Stimulated activated CD4-positive, alpha-beta T cell treated with anti-CD3 and anti-CD28 coated beads, TNF-alpha, amount 100 ng/mL, for 24 hours (primary cell): ENCODE measurements around the gene C1QBP.
"Not testable (repeated sequence)": the region's sequence is repeated elsewhere in the genome, so short reads cannot be mapped to it uniquely, and the experiment has no call there.

Experiments used
- DNase-seq, 3 experiments: peaks; one replicate each; pipeline ENCODE4 v3.0.0-alpha.2; 2020; ENCODE audit warnings: low read depth in 3 of 3

C1QBP gene

GRCh38 chr17:5438716-5439445 lies at the start of gene C1QBP:
TSS of gene C1QBP (minus strand) at chr17:5439155. CDS start at chr17:5439073, 82 bp downstream.
- DNase-seq: peak; percentile 83 to 90 (median 85)

GRCh38 chr17:5488752-5489151 lies 49.8 kb upstream of the C1QBP start:
- no peak for DNase-seq

DNA sequence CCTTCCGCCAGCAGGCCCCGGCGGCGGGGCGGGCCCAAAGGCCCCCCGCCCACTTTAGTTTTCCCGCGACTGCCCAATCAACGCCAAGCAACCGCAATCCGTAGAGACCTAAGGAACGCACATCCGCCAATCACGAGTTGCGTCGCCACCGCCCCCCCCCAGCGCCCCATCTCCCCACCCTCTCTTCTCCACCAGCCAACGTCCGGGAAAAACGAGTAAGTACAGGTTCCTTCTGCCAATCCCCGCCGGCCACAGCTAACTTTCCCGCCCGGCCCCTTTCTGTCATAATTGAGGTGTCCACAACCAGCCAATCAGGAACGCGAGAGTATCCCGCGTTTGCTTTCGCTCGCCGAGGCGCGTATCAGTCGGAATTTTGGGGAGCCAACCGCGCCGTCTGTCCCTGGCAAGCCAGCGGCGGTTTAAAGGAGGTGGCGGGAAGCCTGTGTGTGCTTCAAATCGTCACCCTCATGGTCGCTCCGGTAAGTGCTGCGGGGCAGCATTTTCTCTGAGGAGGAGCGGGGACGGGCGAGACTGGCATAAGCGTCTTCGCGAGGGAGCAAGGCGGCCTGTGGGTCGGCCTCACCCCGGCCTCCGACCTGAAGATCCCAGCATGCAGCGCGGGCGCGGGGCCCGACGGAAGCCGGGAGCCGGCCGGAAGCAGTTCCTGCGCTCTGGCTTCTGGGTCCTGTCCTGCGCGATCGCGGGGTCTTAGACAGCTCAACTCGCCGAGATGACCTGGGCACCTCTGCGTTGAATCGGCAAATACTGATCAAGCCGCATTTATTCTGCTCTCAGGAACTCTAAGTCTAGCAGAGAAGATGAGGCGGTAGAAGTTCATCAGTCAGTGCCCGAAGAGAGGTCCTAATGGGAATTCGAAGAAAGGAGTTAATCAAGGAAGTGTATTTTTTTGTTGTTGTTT lies 47.5 kb upstream of the C1QBP start, which contains the start of gene MIS12:
Gene MIS12 (plus strand): TSS at position 361 of the 919 bp plus-strand sequence. CDS start 2,297 bp downstream, outside the sequence.
- peak; percentile 91 to 98 (median 97) for DNase-seq

- DNase-seq: no peak
These were observed 46.6 kb upstream of the C1QBP start, which contains the start of gene DERL2 for GRCh38 chr17:5485270-5486205. TSS of gene DERL2 (minus strand) at chr17:5486178. CDS start at chr17:5486161, 17 bp downstream.

DNA sequence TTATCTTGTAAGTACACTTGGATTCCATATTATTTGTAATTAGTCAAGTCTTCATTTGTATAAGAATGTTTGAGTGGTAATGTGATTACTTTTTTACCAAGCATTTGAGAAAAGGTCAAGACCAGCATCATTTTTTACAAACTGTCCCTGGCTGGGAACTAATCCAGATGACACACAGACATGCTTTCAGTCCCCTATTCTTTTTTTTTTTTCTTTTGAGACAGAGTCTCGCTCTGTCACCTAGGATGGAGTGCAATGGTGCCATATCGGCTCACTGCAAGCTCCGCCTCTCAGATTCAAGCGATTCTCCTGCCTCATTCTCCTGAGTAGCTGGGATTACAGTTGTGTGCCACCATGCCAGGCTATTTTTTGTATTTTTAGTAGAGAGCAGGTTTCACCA lies 42.5 kb upstream of the C1QBP start:
- DNase-seq: no peak

DNA sequence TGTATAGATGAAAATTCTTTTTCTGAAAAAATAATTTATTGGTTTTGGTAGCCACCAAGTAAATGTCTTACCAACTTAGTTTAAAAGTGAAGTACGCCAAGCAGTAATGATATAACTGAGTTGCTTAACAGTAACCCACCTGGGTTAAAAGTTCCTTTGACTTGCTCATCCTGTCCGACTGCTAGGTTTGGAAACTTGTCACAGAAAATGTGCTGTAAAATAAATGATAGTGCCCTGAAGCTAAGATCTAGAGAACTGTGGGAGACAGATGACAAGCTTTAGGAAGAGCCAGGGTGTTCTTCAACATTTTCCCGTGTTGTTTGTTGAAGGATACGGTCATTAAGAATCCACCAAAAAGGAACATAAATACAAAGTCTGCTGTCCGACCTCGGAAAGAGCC lies 42.0 kb upstream of the C1QBP start:
- DNase-seq: no peak

DNA sequence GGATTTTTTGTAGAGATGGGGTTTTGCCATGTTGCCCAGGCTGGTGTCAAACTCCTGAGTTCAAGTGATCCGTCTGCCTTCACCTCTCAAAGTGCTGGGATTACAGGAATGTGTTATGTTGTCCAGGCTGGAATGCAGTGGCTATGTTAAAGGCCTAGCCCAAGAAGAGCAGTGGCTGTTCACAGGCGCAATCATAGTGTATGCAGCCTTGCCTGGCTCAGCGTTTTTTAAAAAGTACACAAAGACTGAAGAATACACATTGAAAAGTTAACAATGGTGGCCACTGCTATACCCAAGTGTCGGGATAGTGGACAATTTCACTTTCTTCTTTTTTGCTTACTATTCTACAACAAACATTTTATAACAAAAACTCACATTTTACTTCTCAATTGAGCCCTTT lies 40.0 kb upstream of the C1QBP start:
- DNase-seq: no peak

- no peak for DNase-seq
These were observed 35.0 kb upstream of the C1QBP start for GRCh38 chr17:5473906-5474305.

GRCh38 chr17:5472511-5472910 lies 33.6 kb upstream of the C1QBP start:
- DNase-seq: no peak

GRCh38 chr17:5468075-5468473 lies 29.1 kb upstream of the C1QBP start:
- peak; percentile 6 to 14 (median 7) for DNase-seq

- DNase-seq: no peak
These were observed 28.5 kb upstream of the C1QBP start for GRCh38 chr17:5467416-5467815.

- no peak for DNase-seq
These were observed 27.3 kb upstream of the C1QBP start for GRCh38 chr17:5466295-5466694.

- DNase-seq: no peak
These were observed 26.0 kb upstream of the C1QBP start for GRCh38 chr17:5464717-5465507.

- DNase-seq: no peak
These were observed 7.8 kb upstream of the C1QBP start for GRCh38 chr17:5446786-5447185.

GRCh38 chr17:5444209-5444608 lies 5.3 kb upstream of the C1QBP start:
- DNase-seq: no peak

DNA sequence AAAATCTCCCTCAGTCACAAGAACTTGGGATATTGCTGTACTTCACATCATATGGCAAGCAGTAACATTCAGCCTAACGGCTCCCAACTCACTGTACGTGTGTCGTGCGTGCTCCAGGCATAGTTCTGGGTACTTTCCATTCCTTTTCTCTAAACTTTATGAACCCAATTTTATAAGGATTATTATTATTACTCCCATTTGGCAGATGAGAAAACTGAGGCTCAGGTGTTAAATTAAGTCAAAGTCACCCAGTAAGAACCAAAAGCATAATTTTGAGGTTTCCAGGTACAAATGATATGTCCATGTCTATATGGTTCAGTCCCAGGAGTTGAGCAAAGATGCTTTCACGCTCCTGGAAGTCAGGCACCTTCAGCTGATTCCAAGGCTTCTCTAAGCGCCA lies 4.8 kb upstream of the C1QBP start:
- no peak for DNase-seq

DNA sequence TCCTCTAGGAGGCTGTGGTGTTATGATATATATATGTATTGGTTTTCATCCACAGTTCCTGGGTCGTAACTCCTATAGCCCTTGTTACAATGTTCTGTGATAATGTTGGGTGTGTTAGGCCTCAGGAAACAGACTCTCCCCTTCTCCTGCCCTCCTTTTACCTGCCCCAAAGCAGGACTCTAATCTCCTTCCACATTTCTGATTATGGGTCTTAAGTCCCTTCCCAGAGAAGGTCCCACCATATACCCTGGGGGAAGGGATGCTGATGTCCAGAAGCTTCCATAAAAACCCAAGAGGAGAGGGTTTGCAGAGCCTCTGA lies 450 bp upstream of the C1QBP start:
- DNase-seq: no peak

DNA sequence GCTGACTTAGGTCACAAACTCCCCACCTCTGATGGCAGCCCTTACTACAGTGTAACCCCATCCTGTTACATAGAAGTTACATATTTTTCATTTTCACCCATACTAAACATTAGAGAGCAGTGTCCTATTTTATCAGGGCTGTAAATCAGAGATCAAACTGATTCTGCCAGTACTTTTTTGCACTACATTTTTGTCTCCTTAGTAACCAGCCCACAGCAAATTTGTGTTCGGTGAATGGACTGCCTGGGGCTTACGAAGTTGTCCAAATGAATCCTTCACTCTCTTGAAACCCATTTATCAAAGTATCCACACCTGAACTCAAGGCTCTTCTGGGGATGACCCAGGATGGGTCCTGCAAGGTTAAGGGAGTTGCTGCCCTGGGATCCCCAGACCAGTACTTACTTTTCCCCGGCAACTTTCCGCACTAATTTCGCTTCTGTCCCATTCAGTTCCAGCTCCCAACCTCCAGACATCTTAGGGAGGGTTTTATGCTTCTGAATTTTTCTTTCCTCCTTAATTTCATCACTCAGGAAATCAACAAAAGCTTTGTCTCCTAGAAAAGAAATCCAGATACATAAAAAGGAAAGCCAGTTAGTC lies 1.1 kb downstream of the C1QBP start:
- no peak for DNase-seq

GRCh38 chr17:5435781-5436315 lies 3.1 kb downstream of the C1QBP start:
- DNase-seq: not testable (repeated sequence)

GRCh38 chr17:5434984-5435383 lies 4.0 kb downstream of the C1QBP start:
- no peak for DNase-seq
